HG02938 (cell line): ENCODE results near the gene GRK4.
"Not testable (repeated sequence)": the region's sequence is repeated elsewhere in the genome, so short reads cannot be mapped to it uniquely, and the experiment has no call there.

Experiments used
- ATAC-seq: cut with Tn5 transposase; IDR thresholded peaks from one replicate; pipeline ENCODE4 v1.9.1; 2021; ENCODE audit warnings: mild to moderate bottlenecking, moderate library complexity; ENCODE audit not compliant: unreplicated experiment

GRK4 gene

GRCh38 chr4:2958446-2958845, 4.9 kb upstream of the GRK4 start:
- no peak for ATAC-seq

- not testable (repeated sequence) for ATAC-seq
These were observed 2.9 kb upstream of the GRK4 start for GRCh38 chr4:2960450-2960849.

GRCh38 chr4:2961421-2961810, 2.0 kb upstream of the GRK4 start:
- no peak for ATAC-seq

- no peak for ATAC-seq
These were observed 1.4 kb upstream of the GRK4 start for GRCh38 chr4:2961811-2962441.

GRCh38 chr4:2962614-2963174, 677 bp upstream of the GRK4 start:
- ATAC-seq, result peak; percentile 30

GRCh38 chr4:2963966-2964471, 648 bp downstream of the GRK4 start:
- no peak for ATAC-seq

- no peak for ATAC-seq
These were observed 1.4 kb downstream of the GRK4 start for GRCh38 chr4:2964706-2965258.

GRCh38 chr4:2965262-2965661, 1.9 kb downstream of the GRK4 start:
- ATAC-seq, result no peak

- ATAC-seq, result no peak
These were observed 5.0 kb downstream of the GRK4 start for GRCh38 chr4:2968381-2968780.

- ATAC-seq, result no peak
These were observed 7.9 kb downstream of the GRK4 start for GRCh38 chr4:2971275-2971674.

GRCh38 chr4:2977211-2978088, 14.1 kb downstream of the GRK4 start:
- ATAC-seq, result no peak

GRCh38 chr4:2981256-2981819, 18.0 kb downstream of the GRK4 start:
- no peak for ATAC-seq

GRCh38 chr4:2982012-2982411, 18.6 kb downstream of the GRK4 start:
- ATAC-seq, result no peak

GRCh38 chr4:2983715-2984114, 20.3 kb downstream of the GRK4 start:
- not testable (repeated sequence) for ATAC-seq

- no peak for ATAC-seq
These were observed 27.9 kb downstream of the GRK4 start for GRCh38 chr4:2991243-2991642.

GRCh38 chr4:2994917-2995316, 31.5 kb downstream of the GRK4 start:
- no peak for ATAC-seq

GRCh38 chr4:2995546-2996265, 32.3 kb downstream of the GRK4 start:
- ATAC-seq, result no peak

- no peak for ATAC-seq
These were observed 33.0 kb downstream of the GRK4 start for GRCh38 chr4:2996415-2996814.

- no peak for ATAC-seq
These were observed 44.4 kb downstream of the GRK4 start for GRCh38 chr4:3007724-3008123.

- no peak for ATAC-seq
These were observed 46.1 kb downstream of the GRK4 start for GRCh38 chr4:3009422-3009821.

- no peak for ATAC-seq
These were observed 47.2 kb downstream of the GRK4 start for GRCh38 chr4:3010577-3010976.
